Urinary bladder (tissue), 4 donors: Measurements from ENCODE around the gene ROCK2. TPM values are rescaled to one million over a fixed set of nuclear protein-coding genes. Genes with fewer than 3 reads are reported as not detected.
"Not testable (repeated sequence)": the region's sequence is repeated elsewhere in the genome, so short reads cannot be mapped to it uniquely, and the experiment has no call there.

Experiments
- DNase-seq: peaks from one replicate; pipeline ENCODE4 v3.0.0-alpha.2; 2015; ENCODE audit errors: extremely low spot score
- H3K27ac ChIP-seq: one replicate; pipeline ENCODE4 v1.5.1; 2013; ENCODE audit warnings: low read depth, mild to moderate bottlenecking, moderate library complexity
- H3K36me3 ChIP-seq: one replicate; pipeline ENCODE4 v1.6.1; 2013; ENCODE audit warnings: mild to moderate bottlenecking, moderate library complexity; ENCODE audit not compliant: insufficient read depth
- H3K4me1 ChIP-seq: one replicate; pipeline ENCODE4 v1.6.1; 2013; ENCODE audit warnings: mild to moderate bottlenecking, moderate library complexity; ENCODE audit not compliant: insufficient read depth
- H3K4me3 ChIP-seq: one replicate; pipeline ENCODE4 v1.5.1; 2013; ENCODE audit warnings: low read depth, low read length
- WGBS: extraction: QIAGEN DNeasy Blood & Tissue Kit; methylation state at CpG from one replicate; pipeline ENCODE4 v1.1.7; 2013; 5-methylcytosine and 5-hydroxymethylcytosine counted together
- polyA plus RNA-seq: library from polyadenylated mRNA; stranded (reverse); fragments of 200-250 nt; gene quantifications from one replicate; pipeline ENCODE4 v1.2.3, GENCODE V29; 2013
- total RNA-seq: library from RNA; depleted of rRNA; stranded (reverse); fragments of >200 nt; gene quantifications from one replicate; pipeline ENCODE4 v1.2.3, GENCODE V29; 2014
- donor health status: healthy with polysubstance abuse.
- donor health status: healthy.

The ROCK2 gene
- total and polyA plus RNA-seq, 2 donors, result 36.3 to 167 TPM

- H3K27ac ChIP-seq, H3K36me3 ChIP-seq, H3K4me1 ChIP-seq, DNase-seq, H3K4me3 ChIP-seq: not testable (repeated sequence)
- WGBS, result 94% methylated on average over 28 of the region's 28 CpGs
These were observed 179.4 kb downstream of the ROCK2 start for GRCh38 chr2:11165046-11165445.

- no peaks in the 10 kb centered on the region for H3K36me3 ChIP-seq
- no peak overlapping the region for H3K4me3 ChIP-seq
- H3K4me1 ChIP-seq, result no peaks in the 10 kb centered on the region
- H3K27ac ChIP-seq, result no peak overlapping the region
- WGBS, result 91% methylated on average over 16 of the region's 16 CpGs
- DNase-seq, result no peak
These were observed 180.8 kb downstream of the ROCK2 start for GRCh38 chr2:11163439-11164317.

DNA sequence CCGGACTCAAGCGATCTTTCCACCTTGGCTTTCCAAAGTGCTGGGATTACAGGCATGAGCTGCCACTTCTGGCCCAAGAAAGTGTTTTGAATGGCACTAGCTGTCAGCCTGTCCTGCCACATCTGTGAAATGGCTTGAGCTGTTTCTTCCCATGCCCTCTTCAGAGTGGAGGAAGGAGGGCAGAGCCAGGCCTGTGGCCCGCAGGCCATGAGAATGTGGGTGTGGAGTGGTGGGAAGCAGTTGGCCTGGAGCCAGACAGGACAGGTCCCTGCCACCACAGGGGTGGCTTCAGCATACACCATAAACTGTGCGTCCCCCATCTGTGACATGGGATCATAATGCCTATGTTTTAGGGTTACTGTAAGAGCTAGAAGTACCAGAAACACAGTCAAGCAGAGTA is 182.7 kb downstream of the ROCK2 start:
- H3K27ac ChIP-seq, result no peak overlapping the region
- WGBS, result 95% methylated on average over 4 of the region's 4 CpGs
- no peaks in the 10 kb centered on the region for H3K36me3 ChIP-seq
- H3K4me1 ChIP-seq, result no peaks in the 10 kb centered on the region
- H3K4me3 ChIP-seq, result no peak overlapping the region
- DNase-seq, result no peak

- no peak for DNase-seq
- WGBS, result 87% methylated on average over 15 of the region's 15 CpGs
- no peaks in the 10 kb centered on the region for H3K4me1 ChIP-seq
- H3K36me3 ChIP-seq, result no peaks in the 10 kb centered on the region
- no peak overlapping the region for H3K27ac ChIP-seq
- H3K4me3 ChIP-seq, result no peak overlapping the region
These were observed 183.5 kb downstream of the ROCK2 start for GRCh38 chr2:11160731-11161455.

GRCh38 chr2:11160256-11160655 is 184.2 kb downstream of the ROCK2 start:
- H3K4me1 ChIP-seq, result no peaks in the 10 kb centered on the region
- H3K27ac ChIP-seq, result no peak overlapping the region
- 90% methylated on average over 13 of the region's 13 CpGs for WGBS
- H3K4me3 ChIP-seq, result no peak overlapping the region
- no peak for DNase-seq
- no peaks in the 10 kb centered on the region for H3K36me3 ChIP-seq

- 96% methylated on average over 14 of the region's 14 CpGs for WGBS
- DNase-seq, result no peak
- Histone ChIP-seq H3K27ac (no peak overlapping the region), H3K36me3 (no peaks in the 10 kb centered on the region), H3K4me3 (no peak overlapping the region), H3K4me1 (no peaks in the 10 kb centered on the region)
These were observed 184.8 kb downstream of the ROCK2 start for GRCh38 chr2:11159574-11160170.

DNA sequence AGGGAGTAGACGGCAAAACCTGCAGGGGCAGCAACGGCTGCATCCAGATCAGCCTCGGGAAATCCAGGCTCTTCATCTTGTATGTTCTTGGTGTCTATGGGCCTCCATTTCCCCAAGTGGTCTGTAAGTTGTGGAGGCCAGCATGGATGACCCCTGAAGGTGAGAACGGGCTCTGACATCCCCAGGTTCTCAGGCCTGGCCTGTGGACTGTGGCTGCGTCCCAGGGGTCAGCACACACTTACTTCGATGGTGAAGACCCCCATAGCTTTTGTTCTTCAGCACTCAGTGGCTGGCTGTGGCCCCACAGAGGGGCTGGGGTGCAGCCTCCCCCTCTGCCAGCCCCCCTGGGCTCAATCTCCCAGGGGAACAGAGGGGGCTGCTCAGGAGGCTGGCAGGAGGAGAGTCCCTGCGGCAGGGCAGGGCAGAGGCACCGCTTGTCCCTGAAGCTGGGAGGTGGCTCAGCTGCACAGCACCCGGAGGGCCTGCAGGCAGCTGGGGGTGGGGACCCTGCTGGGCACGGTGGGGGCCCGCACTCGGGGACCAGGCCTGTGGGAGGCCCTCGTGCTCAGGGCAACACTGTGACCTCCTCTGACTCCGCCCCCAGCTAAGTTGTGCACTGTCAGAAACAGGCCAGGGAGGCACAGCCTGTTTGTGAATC is 185.4 kb downstream of the ROCK2 start:
- Histone ChIP-seq H3K4me3 (no peak overlapping the region), H3K27ac (no peak overlapping the region), H3K4me1 (no peaks in the 10 kb centered on the region), H3K36me3 (no peaks in the 10 kb centered on the region)
- WGBS, result 82% methylated on average over 14 of the region's 14 CpGs
- DNase-seq, result no peak

DNA sequence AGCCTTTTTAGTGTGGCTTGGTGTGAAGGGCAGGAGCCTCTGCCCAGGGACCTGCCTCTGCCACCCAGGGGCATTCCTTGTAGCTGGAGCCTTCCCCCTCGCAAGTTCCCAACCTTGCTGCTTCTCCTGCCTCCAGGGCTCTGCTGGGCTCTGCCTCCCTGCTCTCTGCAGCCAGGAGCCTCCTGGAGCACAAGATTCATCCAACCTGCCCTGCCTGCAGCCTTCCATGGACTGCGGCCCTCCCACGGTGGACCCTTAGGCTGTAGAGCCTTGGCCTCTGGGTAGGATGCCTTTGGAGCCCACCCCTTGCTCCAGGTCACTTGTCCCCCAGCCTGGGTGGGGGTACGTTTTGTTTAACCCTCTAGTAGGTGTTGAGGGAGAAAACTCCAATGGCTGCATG is 186.7 kb downstream of the ROCK2 start:
- Histone ChIP-seq H3K27ac (no peak overlapping the region), H3K4me1 (no peaks in the 10 kb centered on the region), H3K36me3 (no peaks in the 10 kb centered on the region), H3K4me3 (no peak overlapping the region)
- DNase-seq, result no peak
- 93% methylated on average over 4 of the region's 4 CpGs for WGBS

GRCh38 chr2:11157296-11157695 is 187.1 kb downstream of the ROCK2 start:
- no peaks in the 10 kb centered on the region for H3K4me1 ChIP-seq
- DNase-seq, result no peak
- H3K4me3 ChIP-seq, result no peak overlapping the region
- no peaks in the 10 kb centered on the region for H3K36me3 ChIP-seq
- no peak overlapping the region for H3K27ac ChIP-seq
- WGBS, result 94% methylated on average over 6 of the region's 6 CpGs

DNA sequence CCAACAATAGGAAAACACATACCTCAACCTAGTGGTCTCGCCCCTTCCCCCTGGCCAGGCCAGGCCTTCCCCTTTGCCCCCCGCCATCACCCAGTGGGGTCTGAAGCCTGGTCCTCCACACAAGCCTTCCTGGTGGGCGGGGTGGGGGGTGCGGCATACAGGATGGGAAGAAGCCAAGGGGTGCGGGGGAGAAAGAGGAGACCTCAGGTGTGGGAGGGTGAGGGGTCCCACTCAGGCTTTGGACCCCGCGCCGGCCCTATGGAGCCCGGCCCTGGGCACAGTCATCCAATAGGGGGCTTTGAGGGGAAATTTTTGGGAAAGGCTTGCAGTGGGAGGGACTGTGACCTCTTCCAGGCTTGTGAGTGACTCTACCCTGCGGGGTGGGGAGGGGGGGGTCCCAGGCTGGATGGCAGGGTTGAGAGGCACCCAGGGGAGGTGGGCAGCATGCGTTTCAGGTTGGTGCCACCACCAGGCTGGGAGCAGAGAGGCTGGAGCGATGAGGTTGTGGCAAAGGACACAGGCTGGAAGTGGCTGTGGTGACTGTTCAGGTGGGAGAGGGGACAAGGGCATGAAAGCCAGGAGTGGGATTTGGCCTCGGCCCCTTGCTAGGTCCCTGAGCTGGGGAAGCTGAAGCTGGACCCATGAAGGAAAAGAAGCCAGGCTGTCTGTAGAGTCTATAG is 187.9 kb downstream of the ROCK2 start:
- no peak for DNase-seq
- Histone ChIP-seq H3K27ac (no peak overlapping the region), H3K4me1 (no peaks in the 10 kb centered on the region), H3K36me3 (no peaks in the 10 kb centered on the region), H3K4me3 (peak overlapping the region; percentile 61)
- 96% methylated on average over 13 of the region's 13 CpGs for WGBS

GRCh38 chr2:11155381-11156035 is 188.9 kb downstream of the ROCK2 start, which contains the start of gene SLC66A3:
Gene SLC66A3, plus strand, starts transcription at chr2:11155467. Its CDS starts 80 bp downstream, at chr2:11155547.
- no peaks in the 10 kb centered on the region for H3K4me1 ChIP-seq
- peak within 1 kb of the TSS; percentile 61 for H3K4me3 ChIP-seq
- H3K36me3 ChIP-seq, result no peaks in the 10 kb centered on the region
- H3K27ac ChIP-seq, result peak within 1 kb of the TSS; percentile 73
- 2% methylated on average over 68 of the region's 71 CpGs for WGBS
- no peak for DNase-seq

GRCh38 chr2:11154923-11155380 is 189.5 kb downstream of the ROCK2 start:
- no peaks in the 10 kb centered on the region for H3K36me3 ChIP-seq
- WGBS, result 1% methylated on average over 37 of the region's 49 CpGs
- peak overlapping the region; percentile 38 for H3K4me3 ChIP-seq
- DNase-seq, result peak; percentile 89
- no peaks in the 10 kb centered on the region for H3K4me1 ChIP-seq
- H3K27ac ChIP-seq, result peak overlapping the region; percentile 73
